ENCODE measurements around the gene SOS1. TPM values are rescaled to one million over a fixed set of nuclear protein-coding genes. Genes with fewer than 3 reads are reported as not detected.
A peak's percentile ranks its signal among the peaks of the same experiment; 100 is the strongest.

The SOS1 gene
- total RNA-seq, 1 donor from 2014 or later: 44.0 TPM

- Histone ChIP-seq H4K20me1 (ENCODE audit: insufficient read depth, low read length) (peaks cover 14% of the 10 kb centered on the region), H3K79me2 (ENCODE audit: insufficient read depth, low read length) (peaks cover 28% of the 10 kb centered on the region)
- peaks cover 2% of the 10 kb centered on the region for H3K4me1 Mint-ChIP-seq (ENCODE audit: low read depth, unreplicated experiment)
Measured at GRCh38 chr2:39068299-39069135, 52.3 kb downstream of the SOS1 start.

GRCh38 chr2:39065616-39066015 is 55.2 kb downstream of the SOS1 start:
- no peak overlapping the region for H3K4me2 ChIP-seq (ENCODE audit: low read length)
- H3K9ac ChIP-seq (ENCODE audit: low read length): no peak overlapping the region
- H2AFZ ChIP-seq (ENCODE audit: low read depth, low read length): no peak overlapping the region
- no peaks in the 10 kb centered on the region for H3K4me1 ChIP-seq (ENCODE audit: insufficient read depth, low read length)
- no peaks in the 10 kb centered on the region for H3K27me3 ChIP-seq (ENCODE audit: insufficient read depth, low read length)
- Mint-ChIP-seq H3K4me3 (ENCODE audit: unreplicated experiment) (no peak overlapping the region), H3K4me1 (ENCODE audit: low read depth, unreplicated experiment) (peaks cover 2% of the 10 kb centered on the region), H3K9me3 (ENCODE audit: unreplicated experiment) (no peaks in the 10 kb centered on the region), H3K27me3 (ENCODE audit: low read depth, unreplicated experiment) (no peaks in the 10 kb centered on the region), H3K36me3 (ENCODE audit: low read depth, unreplicated experiment) (no peaks in the 10 kb centered on the region), H3K27ac (ENCODE audit: unreplicated experiment) (no peak overlapping the region)
- peaks cover 23% of the 10 kb centered on the region for H3K79me2 ChIP-seq (ENCODE audit: insufficient read depth, low read length)
- no peak for TF ChIP-seq EZH2 (IDR thresholded peaks at IDR 0.05; ENCODE audit: insufficient read depth, low read length)
- FAIRE-seq: no peak
- no peak for DNase-seq (ENCODE audit: low read depth)
- no peaks in the 10 kb centered on the region for H3K9me3 ChIP-seq (ENCODE audit: insufficient read depth, low read depth, low read length)
- no peak overlapping the region for H3K27ac ChIP-seq (ENCODE audit: low read depth, low read length)
- H3K36me3 ChIP-seq (ENCODE audit: insufficient read depth, low read length): peaks cover 2% of the 10 kb centered on the region
- no peak overlapping the region for H3K4me3 ChIP-seq (ENCODE audit: insufficient read depth, low read depth, low read length)
- H4K20me1 ChIP-seq (ENCODE audit: insufficient read depth, low read length): peaks cover 7% of the 10 kb centered on the region

More at GRCh38 chr2:39068299-39069135, 52.3 kb downstream of the SOS1 start:
- TF ChIP-seq EZH2 (IDR thresholded peaks at IDR 0.05; ENCODE audit: insufficient read depth, low read length): no peak
- TF ChIP-seq, protein P1, sequence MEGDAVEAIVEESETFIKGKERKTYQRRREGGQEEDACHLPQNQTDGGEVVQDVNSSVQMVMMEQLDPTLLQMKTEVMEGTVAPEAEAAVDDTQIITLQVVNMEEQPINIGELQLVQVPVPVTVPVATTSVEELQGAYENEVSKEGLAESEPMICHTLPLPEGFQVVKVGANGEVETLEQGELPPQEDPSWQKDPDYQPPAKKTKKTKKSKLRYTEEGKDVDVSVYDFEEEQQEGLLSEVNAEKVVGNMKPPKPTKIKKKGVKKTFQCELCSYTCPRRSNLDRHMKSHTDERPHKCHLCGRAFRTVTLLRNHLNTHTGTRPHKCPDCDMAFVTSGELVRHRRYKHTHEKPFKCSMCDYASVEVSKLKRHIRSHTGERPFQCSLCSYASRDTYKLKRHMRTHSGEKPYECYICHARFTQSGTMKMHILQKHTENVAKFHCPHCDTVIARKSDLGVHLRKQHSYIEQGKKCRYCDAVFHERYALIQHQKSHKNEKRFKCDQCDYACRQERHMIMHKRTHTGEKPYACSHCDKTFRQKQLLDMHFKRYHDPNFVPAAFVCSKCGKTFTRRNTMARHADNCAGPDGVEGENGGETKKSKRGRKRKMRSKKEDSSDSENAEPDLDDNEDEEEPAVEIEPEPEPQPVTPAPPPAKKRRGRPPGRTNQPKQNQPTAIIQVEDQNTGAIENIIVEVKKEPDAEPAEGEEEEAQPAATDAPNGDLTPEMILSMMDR (IDR thresholded peaks at IDR 0.05; ENCODE audit: insufficient read depth, low read depth, low read length): no peak
- H3K9me3 ChIP-seq (ENCODE audit: insufficient read depth, low read depth, low read length): no peaks in the 10 kb centered on the region
- no peaks in the 10 kb centered on the region for H3K4me1 ChIP-seq (ENCODE audit: insufficient read depth, low read length)
- no peaks in the 10 kb centered on the region for H3K36me3 Mint-ChIP-seq (ENCODE audit: low read depth, unreplicated experiment)
- no peak overlapping the region for H3K4me3 ChIP-seq (ENCODE audit: insufficient read depth, low read depth, low read length)
- H3K27ac ChIP-seq (ENCODE audit: low read depth, low read length): no peak overlapping the region
- peaks cover 2% of the 10 kb centered on the region for H3K36me3 ChIP-seq (ENCODE audit: insufficient read depth, low read length)
- H3K27me3 Mint-ChIP-seq (ENCODE audit: low read depth, unreplicated experiment): no peaks in the 10 kb centered on the region
- no peak overlapping the region for H3K4me3 Mint-ChIP-seq (ENCODE audit: unreplicated experiment)
- peak; percentile 1 for DNase-seq (ENCODE audit: low read depth)
- no peak overlapping the region for H3K4me2 ChIP-seq (ENCODE audit: low read length)
- no peak for FAIRE-seq
- no peak overlapping the region for H3K27ac Mint-ChIP-seq (ENCODE audit: unreplicated experiment)
- H3K9ac ChIP-seq (ENCODE audit: low read length): no peak overlapping the region
- H2AFZ ChIP-seq (ENCODE audit: low read depth, low read length): no peak overlapping the region
- no peaks in the 10 kb centered on the region for H3K9me3 Mint-ChIP-seq (ENCODE audit: unreplicated experiment)
- H3K27me3 ChIP-seq (ENCODE audit: insufficient read depth, low read length): no peaks in the 10 kb centered on the region

DNA sequence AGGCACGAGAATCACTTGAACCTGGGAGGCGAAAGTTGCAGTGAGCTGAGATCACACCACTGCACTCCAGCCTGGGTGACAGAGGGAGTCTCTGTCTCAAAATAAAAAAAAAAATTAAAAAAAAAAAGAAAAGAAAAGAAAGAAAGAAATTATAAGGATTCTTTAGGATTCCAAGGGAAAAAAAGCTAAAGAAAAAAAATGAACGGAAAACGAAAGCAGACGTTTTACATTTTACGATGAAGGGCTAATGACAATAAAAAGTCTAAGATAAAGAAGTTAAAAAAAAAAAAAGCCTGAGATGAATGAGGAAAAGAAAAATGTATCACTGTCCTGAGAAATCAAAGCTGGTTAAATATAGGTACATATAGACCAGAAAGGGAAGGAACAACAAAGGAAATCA is 58.5 kb downstream of the SOS1 start:
- Mint-ChIP-seq H3K27me3 (ENCODE audit: low read depth, unreplicated experiment) (no peaks in the 10 kb centered on the region), H3K9me3 (ENCODE audit: unreplicated experiment) (no peaks in the 10 kb centered on the region), H3K27ac (ENCODE audit: unreplicated experiment) (no peak overlapping the region), H3K4me1 (ENCODE audit: low read depth, unreplicated experiment) (no peaks in the 10 kb centered on the region), H3K4me3 (ENCODE audit: unreplicated experiment) (no peak overlapping the region), H3K36me3 (ENCODE audit: low read depth, unreplicated experiment) (no peaks in the 10 kb centered on the region)
- no peaks in the 10 kb centered on the region for H3K9me3 ChIP-seq (ENCODE audit: insufficient read depth, low read depth, low read length)
- H3K36me3 ChIP-seq (ENCODE audit: insufficient read depth, low read length): peaks cover 2% of the 10 kb centered on the region
- H2AFZ ChIP-seq (ENCODE audit: low read depth, low read length): no peak overlapping the region
- no peak overlapping the region for H3K4me3 ChIP-seq (ENCODE audit: insufficient read depth, low read depth, low read length)
- no peak for DNase-seq (ENCODE audit: low read depth)
- no peak for FAIRE-seq
- no peak overlapping the region for H3K9ac ChIP-seq (ENCODE audit: low read length)
- H4K20me1 ChIP-seq (ENCODE audit: insufficient read depth, low read length): no peaks in the 10 kb centered on the region
- no peak for TF ChIP-seq EZH2 (IDR thresholded peaks at IDR 0.05; ENCODE audit: insufficient read depth, low read length)
- no peak overlapping the region for H3K27ac ChIP-seq (ENCODE audit: low read depth, low read length)
- no peak overlapping the region for H3K4me2 ChIP-seq (ENCODE audit: low read length)
- no peaks in the 10 kb centered on the region for H3K79me2 ChIP-seq (ENCODE audit: insufficient read depth, low read length)
- H3K27me3 ChIP-seq (ENCODE audit: insufficient read depth, low read length): no peaks in the 10 kb centered on the region
- no peaks in the 10 kb centered on the region for H3K4me1 ChIP-seq (ENCODE audit: insufficient read depth, low read length)
